Spleen (tissue), 7 donors: ENCODE data around the gene SLC6A1.

Experiments used
- CTCF ChIP-seq, 11 experiments: fragments of 200-600 bp in 7 of 11; fragments of 450-650 bp in 4 of 11; sonication (generic) in 4 of 11; IDR thresholded peaks in 8 of 11; conservative IDR thresholded peaks in 3 of 11; 1 replicate in 7 of 11; 2 replicates in 4 of 11; pipeline versions ENCODE4 v1.4.0 to v1.8.0; 2016 to 2021; ENCODE audit warnings: antibody characterized with exemption in 11 of 11, inconsistent platforms in 4 of 11, mild to moderate bottlenecking in 1 of 11
- POLR2AphosphoS5 ChIP-seq, 3 donors: sonication (generic); formaldehyde crosslinking; IDR thresholded peaks; one replicate each; pipeline ENCODE4 v1.5.1; 2017; ENCODE audit warnings: antibody characterized with exemption in 3 of 3
- donor health status: DM: no; HTN: no; CAD: no; lungs with moderate emphysema.
- donor health status: DM: no; HTN: no; CAD: no.
- donor health status: DM: no; HTN: no; CAD: no.

- no peak for TF ChIP-seq CTCF (IDR thresholded peaks at IDR 0.05 in 8 of 11, conservative IDR thresholded peaks at IDR 0.05 in 3 of 11)
- no peak for TF ChIP-seq POLR2AphosphoS5 (IDR thresholded peaks at IDR 0.05)
Measured at GRCh38 chr3:11005686-11006256, 13.2 kb downstream of the SLC6A1 start.
